GM06990 (cell line): ENCODE results near the gene THSD1.

Experiments
- DNase-seq: peaks from one replicate; pipeline ENCODE4 v3.0.0-alpha.2; 2011; ENCODE audit not compliant: insufficient read length; ENCODE audit errors: extremely low read depth
- H3K27me3 ChIP-seq: replicated peaks from 2 replicates; pipeline ENCODE4 v1.6.0; 2011; ENCODE audit warnings: low read length; ENCODE audit not compliant: control insufficient read depth, insufficient read depth
- H3K36me3 ChIP-seq: 2 replicates; pipeline ENCODE4 v1.5.1; 2011; ENCODE audit warnings: low read length; ENCODE audit not compliant: control insufficient read depth, insufficient read depth
- H3K4me3 ChIP-seq: replicated peaks from 2 replicates; pipeline ENCODE4 v1.5.1; 2011; ENCODE audit warnings: low read depth, mild to moderate bottlenecking, control low read depth, low read length
- CTCF ChIP-seq: IDR thresholded peaks from 2 replicates; pipeline ENCODE4 v1.5.1; 2011; ENCODE audit warnings: low read length, control low read depth, mild to moderate bottlenecking, inconsistent platforms; ENCODE audit not compliant: insufficient read depth, poor library complexity, severe bottlenecking

THSD1 gene

GRCh38 chr13:52447354-52447753, 41.4 kb upstream of the THSD1 start:
- H3K4me3 ChIP-seq = no peak overlapping the region
- H3K27me3 ChIP-seq = no peaks in the 10 kb centered on the region
- no peaks in the 10 kb centered on the region; the same call in 1 of the 2 replicates for H3K36me3 ChIP-seq
- no peak for TF ChIP-seq CTCF
- DNase-seq = no peak

GRCh38 chr13:52446265-52446664, 40.3 kb upstream of the THSD1 start:
- no peak for TF ChIP-seq CTCF
- Histone ChIP-seq H3K27me3 (no peaks in the 10 kb centered on the region), H3K36me3 (no peaks in the 10 kb centered on the region; the same call in 1 of the 2 replicates), H3K4me3 (no peak overlapping the region)
- DNase-seq = no peak

GRCh38 chr13:52432456-52432855, 26.5 kb upstream of the THSD1 start:
- Histone ChIP-seq H3K4me3 (no peak overlapping the region), H3K27me3 (no peaks in the 10 kb centered on the region), H3K36me3 (peaks cover 2% of the 10 kb centered on the region)
- DNase-seq = no peak
- TF ChIP-seq CTCF = no peak

GRCh38 chr13:52428295-52428694, 22.3 kb upstream of the THSD1 start:
- no peaks in the 10 kb centered on the region; the same call in none of the 2 replicates for H3K36me3 ChIP-seq
- H3K4me3 ChIP-seq = no peak overlapping the region
- H3K27me3 ChIP-seq = no peaks in the 10 kb centered on the region
- no peak for TF ChIP-seq CTCF
- DNase-seq = no peak

GRCh38 chr13:52421216-52421615, 15.2 kb upstream of the THSD1 start:
- no peaks in the 10 kb centered on the region; the same call in 1 of the 2 replicates for H3K36me3 ChIP-seq
- H3K27me3 ChIP-seq = no peaks in the 10 kb centered on the region
- no peak for DNase-seq
- TF ChIP-seq CTCF = no peak
- H3K4me3 ChIP-seq = no peak overlapping the region

- DNase-seq = no peak
- Histone ChIP-seq H3K4me3 (no peak overlapping the region), H3K36me3 (peaks cover 4% of the 10 kb centered on the region), H3K27me3 (no peaks in the 10 kb centered on the region)
- no peak for TF ChIP-seq CTCF
Measured at GRCh38 chr13:52419080-52419479, 13.1 kb upstream of the THSD1 start.
